NB4 (cell line): ENCODE results near the gene GCNT4.

Source experiments
- DNase-seq: peaks from one replicate; pipeline ENCODE4 v3.0.0; 2010; ENCODE audit warnings: low read depth
- H3K4me3 ChIP-seq: one replicate; pipeline ENCODE4 v1.5.1; 2011; ENCODE audit warnings: mild to moderate bottlenecking, low read depth, low read length, moderate library complexity
- MYC ChIP-seq: IDR thresholded peaks from 2 replicates; pipeline ENCODE4 v1.6.1; 2011; ENCODE audit warnings: low read depth, low read length
- POLR2A ChIP-seq: IDR thresholded peaks from 2 replicates; pipeline ENCODE4 v1.6.1; 2011; ENCODE audit warnings: mild to moderate bottlenecking; ENCODE audit not compliant: insufficient read length; ENCODE audit errors: extremely low read depth
- TF ChIP-seq, protein P1 (sequence below): IDR thresholded peaks from 2 replicates; pipeline ENCODE4 v1.6.1; 2011; ENCODE audit warnings: low read depth, low read length
- TF ChIP-seq, protein P2 (sequence below): IDR thresholded peaks from one replicate; pipeline ENCODE4 v1.5.1; 2012; ENCODE audit warnings: low read depth, low read length

Gene GCNT4

DNA sequence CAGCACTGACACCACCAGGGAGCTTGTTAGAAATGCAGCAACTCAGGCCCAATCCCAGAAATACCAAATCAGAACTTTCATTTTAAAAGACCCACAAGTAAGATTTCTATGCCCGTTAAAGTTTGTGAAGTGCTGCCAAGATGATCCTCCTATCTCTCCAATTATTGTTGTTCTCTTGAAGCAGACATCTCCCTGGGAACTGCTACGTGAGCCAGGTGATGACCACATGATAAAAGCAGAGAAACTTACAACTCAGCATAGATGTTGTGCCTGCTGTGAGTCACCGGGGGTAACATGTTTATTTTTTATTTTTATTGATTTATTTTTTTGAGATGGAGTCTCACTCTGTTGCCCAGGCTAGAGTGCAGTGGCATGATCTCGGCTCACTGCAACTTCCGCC, 34.4 kb downstream of the GCNT4 start:
- no peak overlapping the region for H3K4me3 ChIP-seq
- no peak for DNase-seq
- TF ChIP-seq, protein P1, sequence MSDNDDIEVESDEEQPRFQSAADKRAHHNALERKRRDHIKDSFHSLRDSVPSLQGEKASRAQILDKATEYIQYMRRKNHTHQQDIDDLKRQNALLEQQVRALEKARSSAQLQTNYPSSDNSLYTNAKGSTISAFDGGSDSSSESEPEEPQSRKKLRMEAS = no peak
- TF ChIP-seq MYC (no peak), POLR2A (no peak)
- TF ChIP-seq, protein P2, sequence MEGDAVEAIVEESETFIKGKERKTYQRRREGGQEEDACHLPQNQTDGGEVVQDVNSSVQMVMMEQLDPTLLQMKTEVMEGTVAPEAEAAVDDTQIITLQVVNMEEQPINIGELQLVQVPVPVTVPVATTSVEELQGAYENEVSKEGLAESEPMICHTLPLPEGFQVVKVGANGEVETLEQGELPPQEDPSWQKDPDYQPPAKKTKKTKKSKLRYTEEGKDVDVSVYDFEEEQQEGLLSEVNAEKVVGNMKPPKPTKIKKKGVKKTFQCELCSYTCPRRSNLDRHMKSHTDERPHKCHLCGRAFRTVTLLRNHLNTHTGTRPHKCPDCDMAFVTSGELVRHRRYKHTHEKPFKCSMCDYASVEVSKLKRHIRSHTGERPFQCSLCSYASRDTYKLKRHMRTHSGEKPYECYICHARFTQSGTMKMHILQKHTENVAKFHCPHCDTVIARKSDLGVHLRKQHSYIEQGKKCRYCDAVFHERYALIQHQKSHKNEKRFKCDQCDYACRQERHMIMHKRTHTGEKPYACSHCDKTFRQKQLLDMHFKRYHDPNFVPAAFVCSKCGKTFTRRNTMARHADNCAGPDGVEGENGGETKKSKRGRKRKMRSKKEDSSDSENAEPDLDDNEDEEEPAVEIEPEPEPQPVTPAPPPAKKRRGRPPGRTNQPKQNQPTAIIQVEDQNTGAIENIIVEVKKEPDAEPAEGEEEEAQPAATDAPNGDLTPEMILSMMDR = no peak

DNA sequence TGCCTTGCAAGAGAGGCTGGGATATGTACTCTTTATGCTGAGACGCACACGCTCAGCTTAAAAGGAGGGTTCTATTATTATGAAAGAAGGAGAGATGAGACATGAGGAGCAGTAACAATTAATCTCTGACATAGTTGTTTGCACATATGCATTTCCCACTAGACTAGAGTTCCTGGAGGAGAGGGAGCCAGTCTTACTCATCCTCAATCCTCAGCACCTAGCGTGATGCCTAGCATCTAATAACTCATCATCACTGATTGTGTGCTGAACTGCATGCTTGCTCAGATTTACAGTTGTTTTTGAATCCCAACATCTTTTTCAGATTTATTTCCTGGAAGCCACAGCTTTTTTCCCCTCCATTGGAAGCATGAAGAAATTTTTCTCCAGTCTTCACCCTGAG, 35.5 kb downstream of the GCNT4 start:
- H3K4me3 ChIP-seq = no peak overlapping the region
- TF ChIP-seq, protein P1 = no peak
- TF ChIP-seq, protein P2 = no peak
- TF ChIP-seq MYC (no peak), POLR2A (no peak)
- DNase-seq = no peak

DNA sequence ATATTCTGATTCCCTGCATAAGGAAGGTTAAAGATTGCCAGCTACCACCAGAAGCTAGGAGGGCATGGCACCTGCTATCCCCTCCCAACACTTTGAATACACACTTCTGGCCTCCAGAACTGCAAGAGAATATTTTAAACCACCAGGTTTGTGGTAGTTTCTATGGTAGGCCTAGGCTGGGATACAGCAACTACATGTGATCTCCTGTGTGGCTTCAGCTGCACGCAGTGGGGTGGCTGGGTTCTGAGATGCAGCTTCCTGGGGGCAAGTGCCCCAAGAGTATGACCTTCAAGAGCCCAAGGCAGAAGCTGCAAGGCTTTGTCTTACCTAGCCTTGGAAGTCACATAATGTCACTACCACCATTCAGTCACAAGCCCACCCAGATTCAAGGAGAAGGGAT, 39.6 kb downstream of the GCNT4 start:
- no peak for DNase-seq
- TF ChIP-seq MYC = no peak
- TF ChIP-seq, protein P1 = no peak
- no peak for TF ChIP-seq POLR2A
- TF ChIP-seq, protein P2 = no peak
- H3K4me3 ChIP-seq = no peak overlapping the region

DNA sequence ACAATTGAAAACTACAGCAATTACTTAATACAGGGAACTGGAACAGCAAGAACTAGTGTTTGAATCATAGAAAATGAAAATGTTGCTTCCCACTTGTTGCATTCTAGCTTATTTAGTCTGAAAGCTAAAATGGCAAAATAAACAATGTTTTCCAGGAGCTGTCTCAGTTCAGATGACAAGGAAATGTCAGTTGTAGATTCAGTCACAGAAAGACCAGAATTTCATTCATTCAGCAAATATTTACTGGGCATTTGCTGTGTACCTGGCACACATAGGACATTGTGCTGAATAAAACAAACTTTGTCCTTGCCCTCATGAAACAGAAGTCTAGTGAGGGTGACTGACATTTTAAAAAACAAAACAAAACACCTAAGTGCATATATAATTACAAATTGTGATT, 41.5 kb downstream of the GCNT4 start:
- no peak overlapping the region for H3K4me3 ChIP-seq
- no peak for DNase-seq
- TF ChIP-seq MYC (no peak), POLR2A (no peak)
- TF ChIP-seq, protein P2 = no peak
- TF ChIP-seq, protein P1 = no peak

DNA sequence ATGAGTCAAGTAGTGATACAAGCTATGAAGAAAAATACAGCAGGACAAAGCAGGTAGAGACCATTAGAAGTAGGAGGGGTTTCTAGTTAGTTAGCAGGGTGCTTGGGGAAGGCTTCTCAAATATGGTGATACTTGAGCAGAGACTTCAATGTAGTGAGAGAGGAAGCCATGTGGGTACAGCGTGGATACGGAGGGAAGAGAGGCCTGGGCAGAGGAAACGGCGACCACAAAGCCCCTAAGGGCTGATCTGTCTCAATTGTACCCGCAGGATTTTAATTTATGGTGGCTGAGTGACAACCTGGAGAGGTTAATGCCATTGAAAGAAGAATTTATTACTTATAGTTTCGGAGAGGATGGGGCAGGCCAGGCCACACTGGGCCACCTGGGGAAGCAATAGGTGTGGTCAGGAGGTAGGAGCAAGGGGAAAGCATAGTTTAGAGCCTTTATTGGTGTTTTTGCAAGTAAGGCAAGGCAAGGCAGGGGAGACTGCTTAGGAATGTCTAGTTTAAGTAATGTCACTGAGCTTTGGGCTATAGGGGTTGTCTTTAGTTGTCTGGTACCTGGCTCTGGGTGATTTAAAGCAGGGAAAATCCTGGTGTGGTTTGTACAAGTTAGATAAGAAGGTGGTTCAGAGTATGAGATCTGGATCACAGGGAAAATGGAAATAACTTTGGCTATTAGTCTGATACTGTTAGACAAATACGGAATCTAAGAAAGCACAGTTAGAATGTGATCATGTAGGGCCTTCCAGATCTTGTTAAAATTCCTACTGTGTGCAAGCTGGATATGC, 42.6 kb downstream of the GCNT4 start:
- no peak overlapping the region for H3K4me3 ChIP-seq
- DNase-seq = peak; percentile 54

More for the DNA sequence above, 42.6 kb downstream of the GCNT4 start:
- TF ChIP-seq, protein P1 = peak; percentile 70; the same call in 1 of the 2 replicates
- TF ChIP-seq, protein P2 = no peak
- TF ChIP-seq MYC = 0 out of 2 replicates have a peak, but pooled peaks have one; percentile 19
- TF ChIP-seq POLR2A = no peak
